GM12892 (cell line): ENCODE measurements around the gene BMP3.

Experiments used
- DNase-seq: peaks from one replicate; pipeline ENCODE4 v3.0.0; 2011; ENCODE audit not compliant: insufficient read length
- FAIRE-seq: peaks from 2 replicates; lab custom pipeline; 2011; peaks lifted over from hg19 to GRCh38; lab: Jason Lieb, UNC
- POLR2A ChIP-seq: IDR thresholded peaks from 2 replicates; pipeline ENCODE4 v1.6.1; 2011; ENCODE audit warnings: low read depth, low read length, control low read depth
- POLR2AphosphoS5 ChIP-seq: IDR thresholded peaks from 2 replicates; pipeline ENCODE4 v1.6.1; 2011; ENCODE audit warnings: low read depth, low read length, control low read depth
- TAF1 ChIP-seq: IDR thresholded peaks from 2 replicates; pipeline ENCODE4 v1.6.1; 2011; ENCODE audit warnings: low read depth, mild to moderate bottlenecking, control low read depth, low read length, borderline replicate concordance

The BMP3 gene

GRCh38 chr4:81085979-81086378, 55.5 kb downstream of the BMP3 start:
- FAIRE-seq: no peak
- no peak for DNase-seq
- TF ChIP-seq TAF1: no peak
- TF ChIP-seq POLR2A: no peak
- TF ChIP-seq POLR2AphosphoS5: no peak

GRCh38 chr4:81093720-81094401, 63.4 kb downstream of the BMP3 start:
- DNase-seq: no peak
- no peak for TF ChIP-seq POLR2A
- no peak for TF ChIP-seq TAF1
- no peak for TF ChIP-seq POLR2AphosphoS5
- FAIRE-seq: peak; percentile 9

- DNase-seq (no peak), FAIRE-seq (no peak)
- TF ChIP-seq POLR2A: no peak
- TF ChIP-seq POLR2AphosphoS5: no peak
- TF ChIP-seq TAF1: no peak
Observed at GRCh38 chr4:81095389-81095788, 64.9 kb downstream of the BMP3 start.

GRCh38 chr4:81096566-81096965, 66.1 kb downstream of the BMP3 start:
- TF ChIP-seq POLR2A (no peak), TAF1 (no peak), POLR2AphosphoS5 (no peak)

GRCh38 chr4:81102107-81102506, 71.6 kb downstream of the BMP3 start:
- no peak for TF ChIP-seq POLR2AphosphoS5
- TF ChIP-seq TAF1: no peak
- no peak for TF ChIP-seq POLR2A
- FAIRE-seq (no peak), DNase-seq (no peak)

More at GRCh38 chr4:81096566-81096965, 66.1 kb downstream of the BMP3 start:
- no peak for DNase-seq
- no peak for FAIRE-seq

- no peak for DNase-seq
- no peak for TF ChIP-seq POLR2AphosphoS5
- no peak for TF ChIP-seq POLR2A
- TF ChIP-seq TAF1: no peak
- FAIRE-seq: no peak
Observed at GRCh38 chr4:81106150-81106549, 75.6 kb downstream of the BMP3 start.
